Right renal cortex interstitium (tissue), 3 donors: ENCODE measurements around the gene SMARCAL1. TPM values are rescaled to one million over a fixed set of nuclear protein-coding genes. Genes with fewer than 3 reads are reported as not detected.
"Not testable (repeated sequence)": the region's sequence is repeated elsewhere in the genome, so short reads cannot be mapped to it uniquely, and the experiment has no call there.

ENCODE experiments used
- DNase-seq, 3 donors: peaks; one replicate each; pipeline ENCODE4 v3.0.0-alpha.2; 2013; ENCODE audit warnings: low read depth in 3 of 3, low spot score in 2 of 3
- polyA plus RNA-seq, 3 donors: library from polyadenylated mRNA; unstranded; fragments of 120-200 nt; gene quantifications; one replicate each; pipeline ENCODE4 v1.2.1, GENCODE V29; 2013; ENCODE audit not compliant: insufficient read length in 3 of 3

SMARCAL1 gene
- polyA plus RNA-seq, 3 donors = 27.8 to 29.8 (median 28.3) TPM

GRCh38 chr2:216498379-216499352, 86.4 kb downstream of the SMARCAL1 start, which contains the start of gene RPL37A:
Gene RPL37A (plus strand): TSS chr2:216498844. CDS start chr2:216498875, 31 bp downstream.
- peak; percentile 92 to 94 (median 93) for DNase-seq

- DNase-seq = no peak
These were observed 87.4 kb downstream of the SMARCAL1 start for GRCh38 chr2:216499641-216500218.

GRCh38 chr2:216500572-216500971, 88.3 kb downstream of the SMARCAL1 start:
- no peak for DNase-seq

- no peak for DNase-seq
These were observed 89.6 kb downstream of the SMARCAL1 start for GRCh38 chr2:216501854-216502253.

- DNase-seq = no peak
These were observed 90.3 kb downstream of the SMARCAL1 start for GRCh38 chr2:216502381-216503158.

- DNase-seq = no peak
These were observed 90.9 kb downstream of the SMARCAL1 start for GRCh38 chr2:216503159-216503629.

GRCh38 chr2:216503697-216504375, 91.6 kb downstream of the SMARCAL1 start:
- DNase-seq = no peak

- DNase-seq = no peak
These were observed 92.1 kb downstream of the SMARCAL1 start for GRCh38 chr2:216504376-216504762.

- no peak for DNase-seq
These were observed 93.1 kb downstream of the SMARCAL1 start for GRCh38 chr2:216505133-216506106.

- DNase-seq = no peak
These were observed 95.2 kb downstream of the SMARCAL1 start for GRCh38 chr2:216507220-216508160.

- DNase-seq = no peak
These were observed 95.9 kb downstream of the SMARCAL1 start for GRCh38 chr2:216508229-216508628.

- no peak for DNase-seq
These were observed 104.6 kb downstream of the SMARCAL1 start for GRCh38 chr2:216516730-216517350.

- DNase-seq = no peak
These were observed 105.4 kb downstream of the SMARCAL1 start for GRCh38 chr2:216517447-216518225.

- not testable (repeated sequence) for DNase-seq
These were observed 106.4 kb downstream of the SMARCAL1 start for GRCh38 chr2:216518566-216519119.

GRCh38 chr2:216519154-216519762, 107.0 kb downstream of the SMARCAL1 start:
- DNase-seq = peak in 2 of 3 donors; percentile 75 to 76

GRCh38 chr2:216520112-216520511, 107.8 kb downstream of the SMARCAL1 start:
- DNase-seq = no peak
